Measurements from ENCODE around the gene P2RY13.
A peak's percentile ranks its signal among the peaks of the same experiment; 100 is the strongest.

Gene P2RY13

GRCh38 chr3:151297429-151297828, 31.9 kb downstream of the P2RY13 start:
- TF ChIP-seq, protein P1, sequence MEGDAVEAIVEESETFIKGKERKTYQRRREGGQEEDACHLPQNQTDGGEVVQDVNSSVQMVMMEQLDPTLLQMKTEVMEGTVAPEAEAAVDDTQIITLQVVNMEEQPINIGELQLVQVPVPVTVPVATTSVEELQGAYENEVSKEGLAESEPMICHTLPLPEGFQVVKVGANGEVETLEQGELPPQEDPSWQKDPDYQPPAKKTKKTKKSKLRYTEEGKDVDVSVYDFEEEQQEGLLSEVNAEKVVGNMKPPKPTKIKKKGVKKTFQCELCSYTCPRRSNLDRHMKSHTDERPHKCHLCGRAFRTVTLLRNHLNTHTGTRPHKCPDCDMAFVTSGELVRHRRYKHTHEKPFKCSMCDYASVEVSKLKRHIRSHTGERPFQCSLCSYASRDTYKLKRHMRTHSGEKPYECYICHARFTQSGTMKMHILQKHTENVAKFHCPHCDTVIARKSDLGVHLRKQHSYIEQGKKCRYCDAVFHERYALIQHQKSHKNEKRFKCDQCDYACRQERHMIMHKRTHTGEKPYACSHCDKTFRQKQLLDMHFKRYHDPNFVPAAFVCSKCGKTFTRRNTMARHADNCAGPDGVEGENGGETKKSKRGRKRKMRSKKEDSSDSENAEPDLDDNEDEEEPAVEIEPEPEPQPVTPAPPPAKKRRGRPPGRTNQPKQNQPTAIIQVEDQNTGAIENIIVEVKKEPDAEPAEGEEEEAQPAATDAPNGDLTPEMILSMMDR (conservative IDR thresholded peaks at IDR 0.05; ENCODE audit: low read depth, low read length): no peak
- DNase-seq (ENCODE audit: low read depth): no peak
- H3K4me3 ChIP-seq (ENCODE audit: low read length): no peak overlapping the region

DNA sequence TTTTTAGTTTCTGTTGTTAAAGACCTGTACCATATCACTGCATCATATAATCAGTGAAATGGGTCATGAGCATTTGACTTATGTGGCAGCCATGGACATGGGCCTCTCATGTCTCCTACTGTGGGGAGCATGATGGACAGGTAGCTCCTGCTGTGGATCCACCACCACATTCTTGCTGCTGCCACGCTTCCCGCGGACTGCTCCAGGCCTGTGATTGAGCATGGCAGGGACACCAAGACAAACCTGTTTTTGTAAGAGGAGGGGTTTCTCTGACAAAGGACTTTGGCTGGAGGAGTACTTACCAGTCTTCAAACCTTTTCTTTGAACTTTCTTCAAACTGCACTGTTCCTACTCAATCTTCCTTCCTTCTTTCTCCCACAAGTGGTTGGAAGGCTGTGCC, 33.1 kb downstream of the P2RY13 start:
- TF ChIP-seq, protein P1 (conservative IDR thresholded peaks at IDR 0.05; ENCODE audit: low read depth, low read length): no peak
- H3K4me3 ChIP-seq (ENCODE audit: low read length): no peak overlapping the region
- no peak for DNase-seq (ENCODE audit: low read depth)

- DNase-seq (ENCODE audit: low read depth): no peak
- TF ChIP-seq, protein P1 (conservative IDR thresholded peaks at IDR 0.05; ENCODE audit: low read depth, low read length): no peak
Observed at GRCh38 chr3:151293127-151293526, 36.2 kb downstream of the P2RY13 start.

GRCh38 chr3:151290673-151291072, 38.7 kb downstream of the P2RY13 start:
- no peak overlapping the region for H3K4me3 ChIP-seq (ENCODE audit: low read length)
- TF ChIP-seq, protein P1 (conservative IDR thresholded peaks at IDR 0.05; ENCODE audit: low read depth, low read length): peak; percentile 47
- no peak for DNase-seq (ENCODE audit: low read depth)

More at GRCh38 chr3:151293127-151293526, 36.2 kb downstream of the P2RY13 start:
- no peak overlapping the region for H3K4me3 ChIP-seq (ENCODE audit: low read length)

DNA sequence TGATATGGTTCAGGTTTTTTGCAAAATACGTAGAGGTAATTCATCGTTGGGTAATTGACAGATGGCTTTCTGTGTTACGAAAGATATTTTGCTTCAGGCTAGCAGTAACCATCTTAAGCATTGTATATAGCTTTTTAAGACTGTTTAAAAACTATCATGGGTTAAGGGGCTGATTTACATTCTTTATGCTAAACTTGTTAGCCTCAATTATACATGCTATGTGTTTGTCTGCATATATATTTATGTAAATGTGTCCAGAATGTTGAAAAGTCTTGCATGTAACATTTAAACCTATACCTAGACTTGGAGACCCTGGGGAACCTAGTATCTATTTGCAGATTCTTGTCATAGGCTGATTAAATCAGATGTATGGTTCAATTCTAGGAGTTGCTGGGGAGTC, 39.9 kb downstream of the P2RY13 start:
- TF ChIP-seq, protein P1 (conservative IDR thresholded peaks at IDR 0.05; ENCODE audit: low read depth, low read length): no peak
- DNase-seq (ENCODE audit: low read depth): no peak
- no peak overlapping the region for H3K4me3 ChIP-seq (ENCODE audit: low read length)

GRCh38 chr3:151285940-151286339, 43.4 kb downstream of the P2RY13 start:
- TF ChIP-seq, protein P1 (conservative IDR thresholded peaks at IDR 0.05; ENCODE audit: low read depth, low read length): no peak
- H3K4me3 ChIP-seq (ENCODE audit: low read length): no peak overlapping the region
- DNase-seq (ENCODE audit: low read depth): no peak

DNA sequence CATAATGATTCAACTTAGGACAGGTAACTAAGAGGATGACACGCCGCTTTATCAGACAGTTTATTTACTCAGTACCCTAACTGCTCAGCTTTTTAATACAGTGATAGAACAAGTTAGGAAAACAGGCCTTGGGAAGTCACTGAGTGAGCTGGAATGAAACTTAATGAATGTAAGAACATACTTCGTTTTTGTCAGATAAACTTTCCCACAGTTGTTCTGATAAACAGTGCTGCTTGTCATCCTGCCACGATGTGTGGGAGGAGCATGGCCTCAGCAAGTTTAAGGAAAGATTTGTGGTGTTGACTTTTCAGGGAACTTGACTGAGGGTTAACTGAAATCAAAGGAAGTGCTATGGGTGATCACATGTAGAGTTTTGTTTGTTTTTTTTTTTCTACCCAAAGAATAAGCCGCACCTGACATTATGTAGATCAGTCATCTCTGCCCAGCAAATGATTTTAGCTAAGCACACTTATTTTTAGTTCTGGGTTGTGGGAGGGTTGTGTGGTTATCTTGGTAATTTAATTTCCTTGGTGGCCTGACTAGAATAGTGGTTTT, 45.4 kb downstream of the P2RY13 start:
- DNase-seq (ENCODE audit: low read depth): no peak
- TF ChIP-seq, protein P1 (conservative IDR thresholded peaks at IDR 0.05; ENCODE audit: low read depth, low read length): no peak
- H3K4me3 ChIP-seq (ENCODE audit: low read length): no peak overlapping the region

Data from retinal pigment epithelial cell (primary cell).